ENCODE data around the gene CEP63. TPM values are rescaled to one million over a fixed set of nuclear protein-coding genes. Genes with fewer than 3 reads are reported as not detected.
A peak's percentile ranks its signal among the peaks of the same experiment; 100 is the strongest.

Gene CEP63
- total RNA-seq, 1 experiment from 2014 or later: 37.4 TPM

GRCh38 chr3:134517791-134518190 is 31.9 kb downstream of the CEP63 start:
- Mint-ChIP-seq H3K4me1 (ENCODE audit: low read depth, unreplicated experiment) (peaks cover 26% of the 10 kb centered on the region), H3K4me3 (ENCODE audit: low read depth, unreplicated experiment) (no peak overlapping the region), H3K36me3 (ENCODE audit: insufficient read depth, unreplicated experiment) (no peaks in the 10 kb centered on the region), H3K27ac (ENCODE audit: unreplicated experiment) (peak overlapping the region; percentile 44), H3K9me3 (ENCODE audit: low read depth, unreplicated experiment) (peaks cover 14% of the 10 kb centered on the region), H3K27me3 (ENCODE audit: unreplicated experiment) (no peaks in the 10 kb centered on the region)
- CTCF ChIA-PET: no interaction called here
- DNase-seq: no peak
- intact Hi-C loops (cut with micrococcal nuclease; ENCODE audit: unreplicated experiment): no loop called here
- no peak for TF ChIP-seq CTCF (IDR thresholded peaks at IDR 0.05; ENCODE audit: unreplicated experiment)
- no TSS peak for BruUV-seq (replicated peaks)

GRCh38 chr3:134522541-134522940 is 36.7 kb downstream of the CEP63 start:
- no peak overlapping the region for H3K27ac Mint-ChIP-seq (ENCODE audit: unreplicated experiment)
- BruUV-seq (replicated peaks): no TSS peak
- H3K36me3 Mint-ChIP-seq (ENCODE audit: insufficient read depth, unreplicated experiment): no peaks in the 10 kb centered on the region
- no peak for TF ChIP-seq CTCF (IDR thresholded peaks at IDR 0.05; ENCODE audit: unreplicated experiment)
- intact Hi-C loops (cut with micrococcal nuclease; ENCODE audit: unreplicated experiment): no loop called here
- peaks cover 5% of the 10 kb centered on the region for H3K4me1 Mint-ChIP-seq (ENCODE audit: low read depth, unreplicated experiment)
- H3K4me3 Mint-ChIP-seq (ENCODE audit: low read depth, unreplicated experiment): no peak overlapping the region
- H3K27me3 Mint-ChIP-seq (ENCODE audit: unreplicated experiment): no peaks in the 10 kb centered on the region
- peaks cover 28% of the 10 kb centered on the region for H3K9me3 Mint-ChIP-seq (ENCODE audit: low read depth, unreplicated experiment)
- CTCF ChIA-PET: no interaction called here
- no peak for DNase-seq

- no peak overlapping the region for H3K27ac Mint-ChIP-seq (ENCODE audit: unreplicated experiment)
- BruUV-seq (replicated peaks): no TSS peak
- H3K4me1 Mint-ChIP-seq (ENCODE audit: low read depth, unreplicated experiment): no peaks in the 10 kb centered on the region
- no peak overlapping the region for H3K4me3 Mint-ChIP-seq (ENCODE audit: low read depth, unreplicated experiment)
- TF ChIP-seq CTCF (IDR thresholded peaks at IDR 0.05; ENCODE audit: unreplicated experiment): no peak
- intact Hi-C loops (cut with micrococcal nuclease; ENCODE audit: unreplicated experiment): no loop called here
- no peak for DNase-seq
- H3K9me3 Mint-ChIP-seq (ENCODE audit: low read depth, unreplicated experiment): peaks cover 23% of the 10 kb centered on the region
- no peaks in the 10 kb centered on the region for H3K27me3 Mint-ChIP-seq (ENCODE audit: unreplicated experiment)
- no peaks in the 10 kb centered on the region for H3K36me3 Mint-ChIP-seq (ENCODE audit: insufficient read depth, unreplicated experiment)
- CTCF ChIA-PET: no interaction called here
These were observed 39.4 kb downstream of the CEP63 start for GRCh38 chr3:134525293-134525692.

GRCh38 chr3:134526319-134526718 is 40.5 kb downstream of the CEP63 start:
- intact Hi-C loops (cut with micrococcal nuclease; ENCODE audit: unreplicated experiment): no loop called here
- no peak overlapping the region for H3K27ac Mint-ChIP-seq (ENCODE audit: unreplicated experiment)
- no peak for TF ChIP-seq CTCF (IDR thresholded peaks at IDR 0.05; ENCODE audit: unreplicated experiment)
- no TSS peak for BruUV-seq (replicated peaks)
- H3K9me3 Mint-ChIP-seq (ENCODE audit: low read depth, unreplicated experiment): peaks cover 22% of the 10 kb centered on the region
- no peaks in the 10 kb centered on the region for H3K4me1 Mint-ChIP-seq (ENCODE audit: low read depth, unreplicated experiment)
- H3K4me3 Mint-ChIP-seq (ENCODE audit: low read depth, unreplicated experiment): no peak overlapping the region
- CTCF ChIA-PET: no interaction called here
- no peaks in the 10 kb centered on the region for H3K36me3 Mint-ChIP-seq (ENCODE audit: insufficient read depth, unreplicated experiment)
- no peak for DNase-seq
- no peaks in the 10 kb centered on the region for H3K27me3 Mint-ChIP-seq (ENCODE audit: unreplicated experiment)

- DNase-seq: peak; percentile 38
- no peaks in the 10 kb centered on the region for H3K36me3 Mint-ChIP-seq (ENCODE audit: insufficient read depth, unreplicated experiment)
- H3K27ac Mint-ChIP-seq (ENCODE audit: unreplicated experiment): no peak overlapping the region
- peak; percentile 47 for TF ChIP-seq CTCF (IDR thresholded peaks at IDR 0.05; ENCODE audit: unreplicated experiment)
- H3K4me3 Mint-ChIP-seq (ENCODE audit: low read depth, unreplicated experiment): no peak overlapping the region
- CTCF ChIA-PET: no interaction called here
- H3K9me3 Mint-ChIP-seq (ENCODE audit: low read depth, unreplicated experiment): peaks cover 20% of the 10 kb centered on the region
- no TSS peak for BruUV-seq (replicated peaks)
- H3K27me3 Mint-ChIP-seq (ENCODE audit: unreplicated experiment): no peaks in the 10 kb centered on the region
- intact Hi-C loops (cut with micrococcal nuclease; ENCODE audit: unreplicated experiment): no loop called here
- no peaks in the 10 kb centered on the region for H3K4me1 Mint-ChIP-seq (ENCODE audit: low read depth, unreplicated experiment)
These were observed 41.2 kb downstream of the CEP63 start for GRCh38 chr3:134527037-134527436.
